Spleen (tissue), 11 donors: Measurements from ENCODE around the gene RTF1. TPM values are rescaled to one million over a fixed set of nuclear protein-coding genes. Genes with fewer than 3 reads are reported as not detected.
"Not testable (repeated sequence)": the region's sequence is repeated elsewhere in the genome, so short reads cannot be mapped to it uniquely, and the experiment has no call there.

Experiments used
- DNase-seq: peaks from one replicate; pipeline ENCODE4 v3.0.0-alpha.2; 2020
- H3K27ac ChIP-seq, 8 donors: fragments of 200-600 bp; sonication (generic) in 7 of 8; 1 replicate in 4 of 8; 2 replicates in 4 of 8; pipeline versions ENCODE4 v1.5.0 to v1.8.0; 2016 to 2021; ENCODE audit warnings: inconsistent platforms in 4 of 8, mild to moderate bottlenecking in 4 of 8, moderate library complexity in 1 of 8
- H3K27me3 ChIP-seq, 7 donors: fragments of 200-600 bp; sonication (generic) in 6 of 7; replicated peaks in 1 of 7; 1 replicate in 4 of 7; 2 replicates in 3 of 7; pipeline versions ENCODE4 v1.5.0 to v1.8.0; 2016 to 2021; ENCODE audit warnings: inconsistent platforms in 3 of 7, mild to moderate bottlenecking in 1 of 7
- H3K36me3 ChIP-seq, 6 donors: fragments of 200-600 bp; sonication (generic) in 5 of 6; 1 replicate in 4 of 6; 2 replicates in 2 of 6; pipeline versions ENCODE4 v1.5.0 to v1.8.0; 2016 to 2021; ENCODE audit warnings: inconsistent platforms in 2 of 6
- H3K4me1 ChIP-seq, 6 donors: fragments of 200-600 bp; sonication (generic) in 5 of 6; 1 replicate in 3 of 6; 2 replicates in 3 of 6; pipeline versions ENCODE4 v1.5.0 to v1.8.0; 2016 to 2021; ENCODE audit warnings: inconsistent platforms in 3 of 6
- H3K4me3 ChIP-seq, 8 donors: fragments of 200-600 bp; sonication (generic) in 7 of 8; 1 replicate in 4 of 8; 2 replicates in 4 of 8; pipeline versions ENCODE4 v1.5.0 to v1.8.0; 2016 to 2021; ENCODE audit warnings: inconsistent platforms in 4 of 8, mild to moderate bottlenecking in 4 of 8, moderate library complexity in 2 of 8
- H3K9me3 ChIP-seq, 8 donors: fragments of 200-600 bp; sonication (generic) in 7 of 8; 1 replicate in 4 of 8; 2 replicates in 4 of 8; pipeline versions ENCODE4 v1.5.0 to v1.8.0; 2016 to 2021; ENCODE audit warnings: inconsistent platforms in 4 of 8
- CTCF ChIP-seq, 11 experiments: fragments of 200-600 bp in 7 of 11; fragments of 450-650 bp in 4 of 11; sonication (generic) in 4 of 11; IDR thresholded peaks in 8 of 11; conservative IDR thresholded peaks in 3 of 11; 1 replicate in 7 of 11; 2 replicates in 4 of 11; pipeline versions ENCODE4 v1.4.0 to v1.8.0; 2016 to 2021; ENCODE audit warnings: antibody characterized with exemption in 11 of 11, inconsistent platforms in 4 of 11, mild to moderate bottlenecking in 1 of 11
- POLR2A ChIP-seq, 3 donors: fragments of 450-650 bp; IDR thresholded peaks; one replicate each; pipeline ENCODE4 v1.5.1; 2017; ENCODE audit warnings: antibody characterized with exemption in 3 of 3, mild to moderate bottlenecking in 1 of 3
- POLR2AphosphoS5 ChIP-seq, 3 donors: sonication (generic); formaldehyde crosslinking; IDR thresholded peaks; one replicate each; pipeline ENCODE4 v1.5.1; 2017; ENCODE audit warnings: antibody characterized with exemption in 3 of 3
- WGBS, 5 donors: extraction: QIAGEN DNeasy Blood & Tissue Kit in 3 of 5; methylation state at CpG; one replicate each; pipeline versions ENCODE4 v1.1.5 to v1.1.7; 2013 to 2018; 5-methylcytosine and 5-hydroxymethylcytosine counted together
- intact Hi-C: fragments of 100-400 bp; cut with DNase I; formaldehyde crosslinking; loops from one replicate; pipeline ENCODE4 v1.15.0; 2023; ENCODE audit warnings: low total_unique reads
- polyA plus RNA-seq, 3 donors: library from polyadenylated mRNA; stranded (reverse); fragments of 200-250 nt; gene quantifications; one replicate each; pipeline ENCODE4 v1.2.1, GENCODE V29; 2013
- total RNA-seq, 7 donors: library from RNA; depleted of rRNA in 3 of 7; stranded (reverse); fragments of >200 nt in 3 of 7; fragmentation: NEBNext Ultra II Directional in 4 of 7; extraction: Animal tissue kit (Norgen Biotek cat#: 25700) in 4 of 7; gene quantifications; one replicate each; pipeline versions ENCODE4 v1.1.0 to v1.2.1, GENCODE V29; 2016 to 2021
- donor health status: healthy with polysubstance abuse.
- donor health status: DM: no; HTN: no; CAD: no; lungs with moderate emphysema.
- donor health status: DM: no; HTN: no; CAD: no.
- donor health status: Bipolar disorder and iron deficiency.
- donor health status: healthy.
- donor health status: DM: no; HTN: no; CAD: no.
- donor health status: DM: yes; HTN: yes; CAD: no.

RTF1 gene
- total and polyA plus RNA-seq, 10 donors: 14.2 to 71.3 (median 32.0) TPM

DNA sequence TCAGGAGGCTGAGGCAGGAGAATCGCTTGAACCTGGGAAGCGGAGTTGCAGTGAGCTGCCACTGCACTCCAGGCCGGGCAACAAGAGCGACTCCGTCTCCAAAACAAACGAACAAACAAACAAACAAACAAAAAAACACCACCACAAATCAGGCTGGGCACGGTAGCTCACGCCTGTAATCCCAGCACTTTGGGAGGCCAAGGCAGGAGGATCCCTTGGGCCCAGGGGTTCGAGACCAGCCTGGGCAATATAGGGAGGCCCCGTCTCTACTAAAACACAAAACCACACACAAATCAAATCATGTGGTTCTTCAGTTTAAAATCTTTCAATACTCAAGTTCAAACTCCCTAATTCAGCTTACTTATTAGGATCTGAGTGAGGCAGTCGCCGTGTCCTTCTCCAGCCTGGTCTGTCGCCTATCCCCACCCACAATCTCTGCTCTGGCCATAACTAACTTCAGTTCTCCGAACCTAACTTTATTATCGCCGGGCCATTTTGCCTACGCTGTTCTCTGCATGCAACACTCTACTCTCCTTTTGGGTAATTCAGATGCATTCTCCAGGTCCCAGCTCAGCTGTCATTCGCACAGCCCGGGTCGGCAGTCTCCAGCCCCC, 660 bp upstream of the RTF1 start:
- intact Hi-C loops: no loop called here
- DNase-seq: no peak
- peak overlapping the region; percentile 71 to 92 (median 89) for H3K27ac ChIP-seq
- no peaks in the 10 kb centered on the region for H3K36me3 ChIP-seq
- TF ChIP-seq POLR2A (IDR thresholded peaks at IDR 0.05) (no peak), POLR2AphosphoS5 (IDR thresholded peaks at IDR 0.05) (no peak)
- 33 to 36% (median 35%) methylated on average over 20 of the region's 20 CpGs for WGBS, 5 donors
- peaks cover 15 to 53% (median 47%) of the 10 kb centered on the region in 6 donors for H3K4me1 ChIP-seq
- peak overlapping the region; percentile 60 to 98 (median 92) for H3K4me3 ChIP-seq
- no peaks in the 10 kb centered on the region for H3K9me3 ChIP-seq
- H3K27me3 ChIP-seq: no peaks in the 10 kb centered on the region

DNA sequence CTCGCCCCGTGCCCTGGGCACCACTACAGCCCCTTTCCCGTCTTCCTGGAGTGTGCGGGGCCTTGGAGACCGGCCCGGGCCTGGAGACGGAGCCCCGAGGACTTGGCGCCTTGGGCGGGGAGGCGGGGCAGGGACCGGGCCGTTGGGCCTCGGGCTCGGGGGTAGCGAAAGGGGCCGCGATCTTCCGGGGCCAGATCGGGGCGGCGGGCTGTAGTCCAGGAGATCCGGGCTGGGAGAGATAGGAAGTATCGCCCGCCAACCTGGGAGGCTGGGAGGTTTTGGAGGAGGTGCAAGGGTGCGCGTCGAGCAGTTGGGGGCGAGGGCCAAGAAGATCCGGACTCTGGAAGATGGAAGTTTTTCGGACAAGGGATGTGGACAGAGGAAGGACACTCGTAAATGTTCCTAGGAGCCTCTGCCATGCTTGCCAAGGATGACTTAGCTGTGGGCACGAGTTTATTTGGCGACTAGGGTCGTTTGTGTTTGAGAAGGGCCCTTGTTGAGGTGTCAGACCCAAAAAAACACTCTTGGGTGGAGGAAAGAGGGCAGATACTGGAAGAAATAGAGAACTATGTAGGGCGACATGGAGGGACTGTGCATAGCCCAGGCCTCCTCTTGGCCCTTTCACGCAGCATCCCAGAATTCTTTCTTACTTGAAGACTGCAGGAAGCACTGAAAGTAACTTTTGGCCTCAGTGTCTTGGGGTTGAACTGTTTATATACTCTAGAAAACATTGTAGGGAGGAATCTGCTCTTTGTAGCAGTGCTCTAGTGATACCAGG, 712 bp downstream of the RTF1 start:
- TF ChIP-seq POLR2AphosphoS5 (IDR thresholded peaks at IDR 0.05) (no peak), CTCF (IDR thresholded peaks at IDR 0.05 in 8 of 11, conservative IDR thresholded peaks at IDR 0.05 in 3 of 11) (no peak), POLR2A (IDR thresholded peaks at IDR 0.05) (no peak)
- no peak for DNase-seq

DNA sequence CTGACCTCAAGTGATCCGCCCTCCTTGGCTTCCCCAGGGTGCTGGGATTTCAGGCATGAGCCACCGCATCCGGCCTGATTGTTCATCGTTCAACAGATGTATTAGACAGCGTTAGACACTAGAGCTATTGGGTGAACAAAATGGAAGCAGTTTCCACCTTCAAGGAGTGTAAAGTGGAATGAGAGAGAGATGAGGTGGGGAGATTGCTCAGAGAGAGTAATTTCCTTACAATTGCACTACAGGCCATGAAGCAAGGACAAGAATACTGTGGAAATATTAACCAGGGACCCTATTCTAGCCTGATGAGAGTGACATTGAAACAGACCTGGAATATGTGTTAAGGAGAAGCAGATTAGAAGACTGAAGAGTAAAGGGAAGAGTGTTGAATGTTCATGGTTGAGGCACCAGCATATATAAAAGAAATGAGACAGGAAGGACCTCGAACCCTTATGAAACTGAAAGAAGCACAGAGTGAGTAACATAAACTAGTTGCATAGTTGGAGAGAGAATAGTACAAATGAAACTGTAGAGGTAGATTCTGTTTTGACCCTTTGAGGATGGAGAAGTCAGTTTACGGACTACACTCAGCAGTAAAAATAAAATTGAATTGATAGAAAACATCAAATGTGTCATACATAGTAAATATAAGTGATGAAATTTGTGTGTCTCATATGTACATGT, 7.2 kb downstream of the RTF1 start:
- intact Hi-C loops: no loop called here
- Histone ChIP-seq H3K27ac (peak overlapping the region in 6 of 8 donors; percentile 2 to 53 (median 43)), H3K27me3 (no peaks in the 10 kb centered on the region), H3K36me3 (peaks cover 0 to 10% (median 0%) of the 10 kb centered on the region in 6 donors), H3K4me3 (no peak overlapping the region), H3K9me3 (no peaks in the 10 kb centered on the region), H3K4me1 (peaks cover 6 to 79% (median 39%) of the 10 kb centered on the region in 6 donors)
- DNase-seq: no peak
- 80 to 88% (median 84%) methylated on average over 7 of the region's 7 CpGs for WGBS, 5 donors
- TF ChIP-seq POLR2A (IDR thresholded peaks at IDR 0.05) (no peak), CTCF (IDR thresholded peaks at IDR 0.05 in 8 of 11, conservative IDR thresholded peaks at IDR 0.05 in 3 of 11) (no peak), POLR2AphosphoS5 (IDR thresholded peaks at IDR 0.05) (no peak)

More for the DNA sequence above, 712 bp downstream of the RTF1 start:
- no peaks in the 10 kb centered on the region for H3K9me3 ChIP-seq
- no peaks in the 10 kb centered on the region for H3K36me3 ChIP-seq
- intact Hi-C loops: no loop called here
- peak overlapping the region; percentile 60 to 98 (median 92) for H3K4me3 ChIP-seq
- 1 to 2% (median 1%) methylated on average over 26 to 37 of the region's 37 CpGs for WGBS, 5 donors
- H3K4me1 ChIP-seq: peaks cover 15 to 66% (median 47%) of the 10 kb centered on the region in 6 donors
- H3K27ac ChIP-seq: peak overlapping the region; percentile 71 to 92 (median 89)
- no peaks in the 10 kb centered on the region for H3K27me3 ChIP-seq

- no peak for DNase-seq
- no peaks in the 10 kb centered on the region for H3K9me3 ChIP-seq
- intact Hi-C loops: no loop called here
- H3K4me3 ChIP-seq: no peak overlapping the region
- H3K27me3 ChIP-seq: no peaks in the 10 kb centered on the region
- H3K27ac ChIP-seq: peak overlapping the region in 5 of 8 donors; percentile 2 to 53 (median 43)
- peaks cover 0 to 10% (median 0%) of the 10 kb centered on the region in 6 donors for H3K36me3 ChIP-seq
- TF ChIP-seq CTCF (IDR thresholded peaks at IDR 0.05 in 8 of 11, conservative IDR thresholded peaks at IDR 0.05 in 3 of 11) (no peak), POLR2A (IDR thresholded peaks at IDR 0.05) (no peak), POLR2AphosphoS5 (IDR thresholded peaks at IDR 0.05) (no peak)
- 92 to 96% (median 93%) methylated on average over 13 to 14 of the region's 14 CpGs for WGBS, 5 donors
- H3K4me1 ChIP-seq: peaks cover 6 to 79% (median 37%) of the 10 kb centered on the region in 6 donors
Observed at GRCh38 chr15:41424809-41425208, 7.9 kb downstream of the RTF1 start.

- 92 to 97% (median 96%) methylated on average over 5 of the region's 5 CpGs for WGBS, 5 donors
Observed at GRCh38 chr15:41425907-41426306, 9.0 kb downstream of the RTF1 start.

More at GRCh38 chr15:41425907-41426306, 9.0 kb downstream of the RTF1 start:
- peaks cover 6 to 79% (median 31%) of the 10 kb centered on the region in 6 donors for H3K4me1 ChIP-seq
- H3K27me3 ChIP-seq, H3K27ac ChIP-seq, H3K9me3 ChIP-seq, H3K4me3 ChIP-seq, DNase-seq, intact Hi-C loops: not testable (repeated sequence)
- peaks cover 0 to 15% (median 0%) of the 10 kb centered on the region in 6 donors for H3K36me3 ChIP-seq
